Hippocampal formation (tissue), 2 donors: ENCODE measurements around the gene ATXN1L.
"Not testable (repeated sequence)": the region's sequence is repeated elsewhere in the genome, so short reads cannot be mapped to it uniquely, and the experiment has no call there.

Source experiments
- DNase-seq, 2 donors: peaks; one replicate each; lab custom pipeline; 2025; lab: John Stamatoyannopoulos, UW

Gene ATXN1L, protein sequence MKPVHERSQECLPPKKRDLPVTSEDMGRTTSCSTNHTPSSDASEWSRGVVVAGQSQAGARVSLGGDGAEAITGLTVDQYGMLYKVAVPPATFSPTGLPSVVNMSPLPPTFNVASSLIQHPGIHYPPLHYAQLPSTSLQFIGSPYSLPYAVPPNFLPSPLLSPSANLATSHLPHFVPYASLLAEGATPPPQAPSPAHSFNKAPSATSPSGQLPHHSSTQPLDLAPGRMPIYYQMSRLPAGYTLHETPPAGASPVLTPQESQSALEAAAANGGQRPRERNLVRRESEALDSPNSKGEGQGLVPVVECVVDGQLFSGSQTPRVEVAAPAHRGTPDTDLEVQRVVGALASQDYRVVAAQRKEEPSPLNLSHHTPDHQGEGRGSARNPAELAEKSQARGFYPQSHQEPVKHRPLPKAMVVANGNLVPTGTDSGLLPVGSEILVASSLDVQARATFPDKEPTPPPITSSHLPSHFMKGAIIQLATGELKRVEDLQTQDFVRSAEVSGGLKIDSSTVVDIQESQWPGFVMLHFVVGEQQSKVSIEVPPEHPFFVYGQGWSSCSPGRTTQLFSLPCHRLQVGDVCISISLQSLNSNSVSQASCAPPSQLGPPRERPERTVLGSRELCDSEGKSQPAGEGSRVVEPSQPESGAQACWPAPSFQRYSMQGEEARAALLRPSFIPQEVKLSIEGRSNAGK

DNA sequence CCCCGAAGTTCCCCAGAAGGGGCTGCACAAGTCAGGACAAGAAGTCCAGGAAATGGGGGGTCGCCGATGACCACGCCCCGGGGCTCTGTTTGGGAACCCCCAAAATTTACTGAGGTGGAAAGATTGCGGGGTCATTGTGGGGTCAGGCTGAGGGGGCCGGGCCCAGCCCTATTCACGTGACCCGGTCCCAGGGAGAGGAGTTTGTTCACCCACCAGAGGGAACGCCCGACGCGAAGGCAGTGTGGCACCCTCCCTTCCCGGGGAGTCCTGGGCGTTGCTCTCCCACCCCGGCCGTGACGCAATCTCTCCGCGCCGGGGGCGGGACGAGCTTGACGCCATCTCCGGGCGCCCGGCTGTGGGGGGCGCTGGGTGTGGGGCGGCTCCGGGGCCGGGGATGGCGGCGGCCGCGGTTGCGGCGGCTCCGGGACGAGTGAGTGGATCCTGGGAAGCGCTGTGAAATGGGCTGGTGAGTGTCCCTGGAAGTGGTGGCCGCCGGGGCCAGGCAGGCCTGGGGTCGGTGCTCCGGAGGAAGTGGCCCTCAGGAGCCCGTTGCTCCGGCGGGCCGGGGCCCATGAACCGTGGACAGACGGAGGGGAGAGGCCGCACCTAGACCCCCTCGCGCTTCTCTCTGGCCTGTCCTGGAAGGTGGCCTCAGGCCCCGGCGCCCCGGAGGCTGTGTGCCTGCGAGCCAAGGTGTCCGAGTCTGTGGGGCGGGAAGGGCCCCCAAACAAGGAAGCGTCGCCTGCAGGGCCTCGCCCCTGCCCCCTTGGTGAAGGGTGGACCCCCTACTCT lies at the start of gene ATXN1L:
TSS of gene ATXN1L (plus strand) at position 338 of the 792 bp plus-strand sequence. CDS start 3,765 bp downstream, outside the sequence.
- DNase-seq, result peak; percentile 73 to 81

DNA sequence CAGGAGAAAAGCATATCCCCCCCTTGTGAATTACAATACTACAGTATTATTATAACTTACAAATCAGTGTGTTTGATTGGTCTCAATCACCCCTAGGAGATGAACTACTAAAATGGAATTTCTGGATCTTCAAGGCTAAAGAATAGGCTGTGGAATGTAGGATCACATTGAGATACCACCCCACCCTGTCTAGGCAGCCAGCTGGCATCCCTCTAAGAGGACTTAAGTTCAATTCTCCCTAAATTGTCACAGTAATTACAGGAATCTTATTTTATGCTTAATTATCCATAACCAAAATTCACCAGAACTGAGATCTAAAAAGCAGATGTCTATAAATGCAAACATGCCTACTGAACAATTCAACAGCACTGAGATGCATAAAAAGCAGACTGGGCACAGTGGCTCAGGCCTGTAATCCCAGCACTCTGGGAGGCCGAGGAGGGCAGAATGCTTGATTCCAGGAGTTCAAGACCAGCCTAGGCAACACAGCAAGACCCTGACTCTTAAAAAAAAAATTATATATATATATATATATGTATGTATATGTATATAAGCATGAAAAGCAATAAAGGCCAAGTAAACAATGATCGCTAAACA lies 49.2 kb upstream of the ATXN1L start:
- DNase-seq, result no peak

DNA sequence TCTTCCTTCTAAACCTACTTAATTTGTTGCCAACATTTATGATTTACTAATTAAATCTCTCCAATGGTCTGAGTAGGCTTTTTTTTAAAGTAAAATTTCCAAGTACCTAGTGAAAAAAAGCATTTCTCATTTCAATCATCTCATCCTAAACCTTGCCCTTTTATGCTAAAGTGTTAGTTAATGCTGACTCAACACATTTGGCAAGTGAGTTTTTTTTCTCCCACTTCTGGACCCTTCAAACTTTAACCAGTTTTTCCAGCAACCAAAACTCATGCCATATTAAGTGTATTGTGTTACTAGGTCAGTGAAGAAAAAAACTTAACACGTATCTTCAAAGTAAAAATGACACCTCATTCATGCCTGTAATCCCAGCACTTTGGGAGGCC lies 42.5 kb upstream of the ATXN1L start:
- DNase-seq, result no peak

DNA sequence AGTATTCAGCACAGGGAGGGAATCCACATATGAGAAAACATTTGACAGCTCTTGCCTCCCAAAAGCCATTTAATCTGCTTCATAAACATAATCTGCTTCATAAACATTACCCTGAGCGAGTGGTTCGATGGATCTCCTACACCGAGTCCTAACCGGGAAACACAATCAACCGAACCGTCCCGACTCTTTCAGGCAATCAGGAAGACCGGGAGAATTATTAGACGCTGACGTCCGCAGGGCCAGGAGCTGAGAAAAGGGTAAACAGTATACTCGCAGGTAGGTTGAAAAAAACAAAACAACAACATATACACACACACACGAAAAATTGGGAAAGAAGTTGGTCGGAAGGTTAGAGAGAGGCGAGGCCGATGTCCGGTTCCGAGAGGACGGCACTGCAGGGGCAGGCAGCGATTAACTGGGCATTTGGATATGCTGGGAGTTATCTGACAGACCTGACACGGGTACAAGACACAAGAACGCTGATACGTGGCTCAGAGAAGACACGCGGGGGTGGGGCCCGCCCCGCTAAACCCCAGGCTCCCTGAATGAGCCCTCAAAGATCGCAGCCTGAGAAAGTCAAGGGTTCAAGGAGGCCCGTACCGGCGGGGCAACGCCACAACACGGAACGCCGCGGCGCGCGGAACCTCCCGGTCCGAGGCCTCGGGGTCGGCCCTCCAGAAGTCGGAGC lies 37.7 kb upstream of the ATXN1L start:
- DNase-seq, result no peak

DNA sequence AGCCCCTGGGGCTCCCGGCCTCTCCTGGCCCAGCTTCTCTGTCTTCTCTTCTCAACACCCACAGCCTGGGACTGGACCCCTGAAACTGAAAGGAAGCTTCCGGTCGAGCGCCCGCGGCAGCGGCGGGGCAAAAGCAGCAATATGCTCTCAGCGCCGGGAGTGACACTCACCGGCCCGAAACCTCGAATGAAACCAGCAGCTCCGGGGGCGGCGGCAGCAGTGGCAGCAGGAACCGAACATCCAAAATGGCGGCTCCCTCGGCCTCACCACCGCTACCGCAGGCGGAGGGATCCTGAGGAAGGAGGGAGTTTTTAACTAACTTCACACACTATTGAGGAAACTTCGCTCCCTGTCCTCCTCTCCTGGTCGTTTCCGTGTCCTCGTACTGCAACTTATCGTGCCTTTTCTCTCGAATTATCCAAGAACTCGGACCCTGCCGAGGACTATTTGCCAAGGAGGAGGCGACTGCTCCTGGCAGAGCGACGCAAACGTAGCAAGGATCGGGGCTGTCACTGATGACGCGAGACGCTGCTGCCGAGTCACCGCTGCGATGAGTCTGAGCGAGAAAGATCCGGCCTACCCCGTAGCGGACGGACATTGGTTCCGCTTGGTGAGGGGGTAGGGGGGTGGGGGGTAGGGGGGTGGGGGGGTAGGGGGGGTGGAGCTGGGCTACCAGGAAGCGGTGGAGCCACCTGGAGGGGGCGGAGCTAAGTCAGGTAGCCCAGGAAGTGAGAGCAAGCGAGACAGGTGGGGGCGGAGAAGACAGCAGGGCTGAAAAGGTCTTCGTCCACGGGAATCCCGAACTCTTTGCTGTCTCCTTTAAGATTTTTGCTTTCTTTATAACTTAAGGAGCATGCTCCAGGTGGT lies 37.0 kb upstream of the ATXN1L start, which contains the start of gene AP1G1:
TSS of gene AP1G1 (minus strand) at position 242 of the 867 bp plus-strand sequence. CDS start 19,355 bp downstream, outside the sequence.
- peak; percentile 90 to 92 for DNase-seq

DNA sequence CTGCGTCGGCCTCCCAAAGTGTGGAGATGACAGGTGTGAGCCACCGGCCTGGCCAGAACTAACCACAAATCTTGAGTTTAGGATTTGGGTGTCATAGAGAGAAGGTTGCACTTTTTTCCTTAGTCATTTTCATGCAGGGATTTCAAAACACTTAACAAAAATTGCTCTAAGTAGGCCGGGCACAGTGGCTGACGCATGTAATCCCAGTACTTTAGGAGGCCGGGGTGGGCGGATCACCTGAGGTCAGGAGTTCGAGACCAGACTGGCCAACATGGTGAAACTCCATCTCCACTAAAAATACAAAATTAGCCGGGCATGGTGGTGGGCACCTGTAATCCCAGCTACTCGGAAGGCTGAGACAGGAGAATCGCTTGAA lies 35.6 kb upstream of the ATXN1L start:
- not testable (repeated sequence) for DNase-seq

DNA sequence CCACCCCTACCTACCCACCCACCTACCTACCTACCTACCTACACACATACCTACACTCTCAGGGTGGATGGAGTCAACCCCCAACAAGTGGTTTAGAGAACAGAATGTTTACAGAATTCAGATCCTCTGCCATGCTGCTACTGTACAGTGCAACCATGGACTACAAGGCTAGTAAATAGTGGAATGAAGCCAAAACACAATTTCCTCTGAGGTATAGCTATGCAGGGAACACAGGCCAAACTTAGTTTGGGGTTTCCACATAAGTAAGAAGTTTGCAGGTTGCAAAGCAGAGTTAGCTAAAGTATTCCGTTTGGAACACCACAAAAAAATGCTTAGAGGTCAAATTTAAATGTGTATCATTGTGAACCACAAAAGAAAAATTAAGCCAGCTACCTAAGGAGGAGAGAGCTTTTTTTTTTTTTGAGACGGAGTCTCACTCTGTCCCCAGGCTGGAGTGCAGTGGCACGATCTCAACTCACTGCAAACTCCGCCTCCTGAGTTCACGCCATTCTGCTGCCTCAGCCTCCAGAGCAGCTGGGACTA lies 34.4 kb upstream of the ATXN1L start:
- DNase-seq, result no peak

DNA sequence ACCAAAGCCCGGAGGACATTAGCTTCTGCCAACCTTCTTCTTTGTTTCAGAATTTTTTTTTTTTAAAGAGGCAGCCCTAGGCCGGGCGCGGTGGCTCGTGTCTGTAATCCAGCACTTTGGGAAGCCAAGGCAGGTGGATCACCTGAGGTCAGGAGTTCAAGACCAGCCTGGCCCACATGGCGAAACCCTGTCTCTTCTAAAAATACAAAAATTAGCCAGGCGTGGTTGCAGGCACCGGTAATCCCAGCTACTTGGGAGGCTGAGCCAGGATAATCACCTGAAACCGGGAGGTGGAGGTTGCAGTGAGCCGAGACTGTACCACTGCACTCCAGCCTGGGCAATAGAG lies 28.6 kb upstream of the ATXN1L start:
- not testable (repeated sequence) for DNase-seq

DNA sequence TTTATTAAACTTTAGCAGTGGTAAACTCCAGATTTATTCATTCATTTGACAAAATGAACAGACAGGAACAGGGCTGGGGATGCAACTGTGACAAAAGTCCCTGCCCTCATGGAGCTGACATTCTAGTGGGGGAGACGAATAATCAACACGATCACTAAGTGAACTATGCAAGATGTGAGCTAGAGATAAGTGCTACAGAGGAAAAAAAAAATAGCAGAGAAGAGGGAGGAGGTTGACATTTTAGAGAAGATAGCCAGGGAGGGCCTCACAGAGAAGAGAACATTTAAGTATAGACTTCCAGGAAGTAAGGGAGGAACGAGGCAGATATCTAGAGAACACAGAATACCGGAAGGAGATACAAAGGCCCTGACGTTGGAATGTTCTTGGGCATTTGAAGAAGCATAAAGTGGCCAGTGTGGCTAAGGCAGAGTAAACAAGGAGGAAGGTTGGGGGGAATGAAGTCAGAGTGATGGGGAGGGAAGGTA lies 19.2 kb upstream of the ATXN1L start:
- no peak for DNase-seq

DNA sequence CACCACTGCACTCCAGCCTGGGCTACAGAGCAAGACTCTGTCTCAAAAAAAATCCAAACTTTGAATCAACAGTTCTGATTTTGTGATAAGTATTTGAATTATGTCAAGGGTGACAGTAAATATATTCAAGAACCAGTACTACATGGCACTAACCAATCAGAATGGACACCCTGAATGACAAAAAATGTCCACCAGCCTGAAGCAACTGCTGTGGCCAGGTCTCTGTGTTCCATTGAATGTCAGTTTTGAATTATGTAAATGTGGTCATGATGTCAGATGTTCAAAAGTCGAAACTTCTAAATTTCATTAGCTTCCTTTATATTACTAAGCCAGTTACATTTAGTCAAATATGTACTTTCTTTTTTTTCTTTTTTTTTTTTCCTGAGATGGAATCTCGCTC lies 15.4 kb upstream of the ATXN1L start:
- DNase-seq, result no peak

DNA sequence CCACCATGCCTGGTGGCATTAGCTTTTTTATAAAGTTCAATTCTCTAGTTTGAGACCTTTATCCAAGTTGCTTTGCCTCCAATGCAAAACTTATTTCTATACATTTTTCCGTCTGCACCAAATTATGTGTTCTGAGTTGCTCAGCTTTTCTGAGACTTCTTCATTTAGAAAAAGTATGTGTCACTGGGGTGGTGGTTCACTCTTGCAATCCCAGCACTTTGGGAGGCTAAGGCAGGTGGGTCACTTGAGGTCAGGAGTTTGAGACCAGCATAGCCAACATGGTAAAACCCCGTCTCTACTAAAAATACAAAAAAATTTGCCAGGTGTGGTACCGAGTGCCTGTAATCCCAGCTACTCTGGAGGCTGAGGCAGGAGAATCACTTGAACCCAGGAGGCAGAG lies 14.1 kb upstream of the ATXN1L start:
- not testable (repeated sequence) for DNase-seq

DNA sequence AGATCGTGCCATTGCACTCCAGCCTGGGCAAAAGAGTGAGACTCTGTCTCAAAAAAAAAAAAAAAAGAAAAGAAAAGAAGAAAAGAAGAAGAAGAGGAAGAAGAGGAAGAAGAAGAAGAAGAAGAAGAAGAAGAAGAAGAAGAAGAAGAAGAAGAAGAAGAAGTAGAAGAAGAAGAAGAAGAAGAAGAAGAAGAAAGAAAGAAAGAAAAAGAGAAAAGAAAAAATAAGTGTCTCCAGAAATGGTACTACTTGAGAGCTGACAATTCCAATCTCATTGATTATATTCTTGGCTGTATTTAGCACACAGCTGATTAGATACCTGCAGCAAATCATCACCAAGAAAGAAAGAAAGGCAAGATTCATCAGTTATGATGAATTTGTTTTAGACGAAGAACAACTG lies 13.7 kb upstream of the ATXN1L start:
- not testable (repeated sequence) for DNase-seq

DNA sequence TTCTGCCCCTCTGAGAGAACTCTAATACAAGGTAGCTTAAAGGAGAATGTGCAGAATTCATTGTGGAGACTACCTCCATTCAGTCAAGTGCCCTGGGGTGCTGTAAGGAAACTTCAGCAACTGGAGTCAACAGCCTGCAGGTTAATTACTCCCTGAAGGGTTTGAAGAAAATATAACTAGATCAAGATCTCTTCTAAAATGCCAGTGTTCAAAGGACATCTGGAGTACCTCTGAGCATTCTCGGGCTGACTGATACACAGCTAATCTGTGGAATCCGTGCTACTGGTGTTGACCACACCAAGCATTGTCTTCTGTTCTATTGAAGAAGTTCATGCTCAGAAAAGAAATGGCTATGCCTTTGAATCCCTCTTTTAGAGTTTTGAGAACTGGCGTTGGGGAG lies 11.5 kb upstream of the ATXN1L start:
- no peak for DNase-seq

DNA sequence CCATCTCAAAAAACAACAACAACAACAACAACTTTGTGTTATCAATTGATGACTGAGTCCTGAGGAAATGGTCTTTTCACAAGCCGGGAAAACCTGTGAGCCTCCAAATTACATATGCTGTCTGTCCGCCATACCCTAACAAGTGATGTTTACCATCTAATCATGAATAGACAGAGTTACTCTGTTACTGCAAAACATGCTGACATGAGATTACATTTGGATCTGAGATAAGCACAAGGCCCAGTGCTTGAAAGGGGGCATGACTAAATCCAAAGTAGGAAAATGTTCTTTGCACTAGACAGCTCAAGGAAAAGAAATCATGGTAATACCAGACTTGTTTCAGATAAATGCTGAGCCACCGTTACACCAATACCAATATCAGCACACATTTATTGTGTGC lies 8.6 kb upstream of the ATXN1L start:
- DNase-seq, result no peak

DNA sequence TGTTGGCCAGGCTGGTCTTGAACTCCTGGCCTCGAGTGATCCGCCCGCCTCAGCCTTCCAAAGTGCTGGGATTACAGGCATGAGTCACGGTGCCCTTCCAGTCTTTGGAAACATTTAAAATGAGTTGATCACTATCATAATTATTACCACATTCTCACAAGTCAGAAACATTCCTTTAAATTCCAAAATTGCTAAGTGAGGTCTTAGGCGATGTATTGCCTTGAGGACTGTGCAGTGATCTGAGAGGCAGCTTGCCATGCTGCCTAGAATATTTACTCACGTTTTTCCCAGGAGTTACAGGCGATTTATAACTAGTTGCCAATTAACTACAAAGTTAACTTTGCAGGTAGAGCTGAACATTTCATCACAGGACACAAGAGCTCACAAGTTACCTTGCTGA lies 5.7 kb upstream of the ATXN1L start:
- no peak for DNase-seq

DNA sequence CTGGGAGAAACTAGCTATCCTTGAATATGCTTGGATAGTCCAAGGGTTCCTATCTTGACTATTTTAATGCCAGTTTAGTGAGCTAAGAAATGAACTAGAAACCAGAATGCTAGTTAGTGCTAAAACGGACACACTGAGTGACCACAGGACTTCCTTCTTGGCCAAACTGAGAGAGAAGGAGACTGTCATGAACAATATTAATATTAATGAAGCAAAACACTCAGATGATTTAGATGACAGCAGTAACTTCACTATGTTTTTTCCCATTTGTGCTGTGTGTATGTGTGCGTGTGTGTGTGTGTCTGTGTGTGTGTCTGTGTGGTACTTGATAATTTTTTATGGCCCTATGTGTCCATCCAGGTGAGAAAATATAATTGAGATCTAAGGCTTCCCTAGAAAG lies 2.2 kb upstream of the ATXN1L start:
- DNase-seq, result no peak

DNA sequence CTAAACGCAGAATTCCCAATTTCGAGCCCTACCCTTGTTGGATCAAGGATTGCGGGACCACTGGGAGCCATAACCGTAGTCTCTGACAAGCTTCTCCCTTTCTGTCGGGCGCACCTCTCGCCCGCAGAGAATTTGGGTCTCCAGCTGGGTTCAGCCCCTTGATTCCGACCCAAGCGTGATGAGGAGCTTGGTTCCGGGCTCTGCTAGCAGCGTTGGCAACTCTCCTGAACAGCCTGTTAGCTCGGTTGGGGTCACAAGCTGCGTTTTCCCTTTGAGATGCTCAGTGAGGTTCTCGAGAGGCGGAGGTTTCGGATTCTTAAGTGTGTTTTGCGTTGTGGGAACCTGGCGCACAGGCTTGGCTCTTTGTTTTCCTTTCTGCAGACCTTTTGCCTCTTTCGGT lies 655 bp downstream of the ATXN1L start:
- peak; percentile 1 to 23 for DNase-seq

DNA sequence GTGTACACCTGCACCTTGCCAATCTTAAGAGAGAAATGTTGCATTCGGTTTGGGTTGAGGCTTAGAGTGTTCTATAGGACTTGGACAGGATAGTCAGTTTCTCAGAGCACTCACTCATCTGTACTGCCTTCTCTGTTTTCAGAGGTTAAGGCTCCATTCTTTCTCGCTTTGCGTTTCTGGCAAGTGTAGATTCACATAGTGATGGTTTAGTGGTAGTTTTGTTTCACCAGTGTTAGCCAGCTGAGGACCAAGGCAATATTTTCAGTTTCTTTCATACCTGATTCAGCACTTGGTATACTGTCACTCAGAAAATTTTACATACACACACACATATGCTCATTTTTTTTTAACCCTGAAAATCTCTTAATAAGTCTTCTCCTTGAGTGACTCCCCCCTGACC lies 1.3 kb downstream of the ATXN1L start:
- no peak for DNase-seq

DNA sequence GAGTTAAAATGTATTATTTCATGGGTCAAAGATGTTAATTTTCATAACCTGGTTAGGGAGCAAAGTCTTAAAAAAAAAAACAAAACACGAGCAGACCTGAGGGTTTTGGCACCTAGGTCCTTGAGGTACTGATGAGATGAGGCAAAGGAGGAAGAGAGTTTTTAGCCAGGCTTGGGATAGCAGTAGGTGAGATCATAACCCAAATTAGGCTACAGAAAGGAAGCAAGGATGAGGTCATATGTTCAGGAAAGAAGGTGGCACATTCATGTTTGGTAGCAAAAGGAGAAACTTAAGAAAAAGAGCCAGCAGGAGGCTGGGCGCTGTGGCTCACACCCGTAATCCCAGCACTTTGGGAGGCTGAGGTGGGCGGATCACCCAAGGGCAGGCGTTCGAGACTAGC lies 2.8 kb downstream of the ATXN1L start:
- no peak for DNase-seq

DNA sequence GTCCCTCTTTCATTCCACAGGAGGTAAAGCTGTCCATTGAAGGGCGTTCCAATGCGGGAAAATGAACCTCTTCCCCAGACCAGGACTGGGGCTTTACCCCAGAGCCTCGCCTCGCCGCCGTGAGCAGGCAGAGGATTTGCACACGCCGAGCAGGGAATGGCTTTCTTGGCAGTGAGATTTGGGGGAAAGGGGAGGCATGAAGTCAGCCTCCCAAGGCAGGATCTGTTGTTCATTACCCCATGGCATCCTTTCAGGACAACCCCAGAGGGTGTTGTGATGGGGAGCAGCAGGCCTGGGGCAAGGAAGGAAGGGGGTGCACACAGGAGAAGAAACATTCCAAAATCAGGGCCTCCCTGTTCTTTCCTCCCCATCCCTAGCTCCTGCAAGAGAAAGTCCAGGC lies 6.0 kb downstream of the ATXN1L start:
- DNase-seq, result no peak
